Stimulated activated memory B cell treated with anti-CD40 and anti-IgM and Interleukin-4, amounts not matched to agents 10 μg/mL and 1 μg/mL and 100 μg/mL, for 72 hours (primary cell): ENCODE results near the gene AXIN1.

Experiments used
- ATAC-seq: fragments of 150-1000 bp; cut with Tn5 transposase; 2 replicates; pipeline ENCODE4 v1.10.0; 2021
- H3K27ac Mint-ChIP-seq: one replicate; pipeline ENCODE4 v1.8.0; 2022; ENCODE audit warnings: mild to moderate bottlenecking, mixed read lengths
- H3K27me3 Mint-ChIP-seq: one replicate; pipeline ENCODE4 v1.8.0; 2022; ENCODE audit warnings: mixed read lengths
- H3K36me3 Mint-ChIP-seq: one replicate; pipeline ENCODE4 v1.8.0; 2022; ENCODE audit warnings: mixed read lengths
- H3K4me1 Mint-ChIP-seq: one replicate; pipeline ENCODE4 v1.8.0; 2022; ENCODE audit warnings: mixed read lengths
- H3K4me3 Mint-ChIP-seq: one replicate; pipeline ENCODE4 v1.8.0; 2022; ENCODE audit warnings: mild to moderate bottlenecking, moderate library complexity, mixed read lengths
- H3K9me3 Mint-ChIP-seq: one replicate; pipeline ENCODE4 v1.8.0; 2022; ENCODE audit warnings: mixed read lengths

The AXIN1 gene

DNA sequence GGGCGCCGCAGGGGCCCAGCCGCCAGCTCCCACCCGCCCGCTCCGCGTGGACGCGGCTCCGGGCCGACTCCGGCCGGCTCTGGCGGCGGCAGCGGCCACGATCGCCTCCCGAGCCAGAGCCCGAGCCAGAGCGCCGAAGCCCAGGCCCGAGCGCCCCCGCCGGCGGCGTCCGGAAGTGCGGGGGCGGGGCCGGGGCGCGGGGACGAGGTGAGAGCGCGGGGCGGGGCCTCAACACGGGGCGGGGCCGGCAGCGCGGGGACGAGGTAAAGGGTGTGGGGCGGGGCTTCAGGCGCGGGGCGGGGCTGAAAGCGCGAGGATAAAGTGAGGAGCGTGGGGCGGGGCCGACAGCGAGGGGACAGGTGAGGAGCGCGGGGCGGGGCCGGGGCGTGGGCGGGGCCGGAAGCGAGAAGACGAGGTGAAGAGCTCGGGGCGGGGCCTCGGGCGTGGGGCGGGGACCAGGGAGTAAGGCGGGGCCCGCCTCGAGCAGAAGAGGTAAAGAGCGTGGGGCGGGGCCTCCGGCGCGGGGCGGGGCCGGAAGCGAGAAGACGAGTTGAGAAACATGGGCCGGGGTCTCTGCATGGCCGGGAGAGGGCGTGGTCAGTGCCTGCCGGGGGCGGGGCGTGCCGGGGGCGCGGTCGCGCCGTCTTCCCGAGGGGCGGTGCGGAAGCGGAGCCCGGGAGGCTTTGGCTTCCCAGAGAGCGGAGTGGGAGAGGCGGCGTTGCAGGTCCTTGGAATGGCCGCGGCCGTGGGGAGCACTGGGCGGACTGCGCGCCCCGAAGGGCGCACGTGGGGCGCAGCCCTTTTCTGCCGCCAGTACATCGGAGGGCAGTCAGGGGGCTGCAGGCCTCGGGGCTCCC lies at the start of gene AXIN1:
TSS of gene AXIN1 (minus strand) at position 177 of the 857 bp plus-strand sequence. CDS start 5,698 bp downstream, outside the sequence.
- ATAC-seq = peak; percentile 89
- Mint-ChIP-seq H3K4me1 (peaks cover 26% of the 10 kb centered on the region), H3K27ac (peak within 1 kb of the TSS; percentile 44), H3K4me3 (peak within 1 kb of the TSS; percentile 79), H3K9me3 (no peaks in the 10 kb centered on the region), H3K27me3 (no peaks in the 10 kb centered on the region), H3K36me3 (peaks cover under 1% of the 10 kb centered on the region)

GRCh38 chr16:401468-402348 lies 49.2 kb upstream of the AXIN1 start, which contains the start of gene DECR2:
TSS of gene DECR2 (plus strand) at chr16:401885. CDS start at chr16:401964, 79 bp downstream.
- H3K27ac Mint-ChIP-seq = peak within 1 kb of the TSS; percentile 96
- no peaks in the 10 kb centered on the region for H3K9me3 Mint-ChIP-seq
- peak within 1 kb of the TSS; percentile 91 for H3K4me3 Mint-ChIP-seq
- H3K27me3 Mint-ChIP-seq = no peaks in the 10 kb centered on the region
- peak; percentile 89 for ATAC-seq
- peaks cover 32% of the 10 kb centered on the region for H3K4me1 Mint-ChIP-seq
- H3K36me3 Mint-ChIP-seq = no peaks in the 10 kb centered on the region

DNA sequence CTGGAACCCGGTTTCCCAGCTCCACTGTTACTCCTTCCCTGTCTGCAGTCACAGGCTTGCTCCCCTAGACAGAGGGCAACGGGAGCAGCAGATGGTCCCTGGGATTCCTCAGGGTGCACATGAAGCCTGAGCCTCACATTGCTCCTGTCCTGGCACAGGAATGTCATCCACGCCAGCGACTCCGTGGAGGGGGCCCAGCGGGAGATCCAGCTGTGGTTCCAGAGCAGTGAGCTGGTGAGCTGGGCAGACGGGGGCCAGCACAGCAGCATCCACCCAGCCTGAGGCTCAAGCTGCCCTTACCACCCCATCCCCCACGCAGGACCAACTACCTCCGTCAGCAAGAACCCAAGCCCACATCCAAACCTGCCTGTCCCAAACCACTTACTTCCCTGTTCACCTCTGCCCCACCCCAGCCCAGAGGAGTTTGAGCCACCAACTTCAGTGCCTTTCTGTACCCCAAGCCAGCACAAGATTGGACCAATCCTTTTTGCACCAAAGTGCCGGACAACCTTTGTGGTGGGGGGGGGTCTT lies 47.6 kb upstream of the AXIN1 start:
- Mint-ChIP-seq H3K27me3 (no peaks in the 10 kb centered on the region), H3K9me3 (no peaks in the 10 kb centered on the region), H3K4me1 (peaks cover 41% of the 10 kb centered on the region), H3K4me3 (peak overlapping the region; percentile 91), H3K27ac (peak overlapping the region; percentile 96), H3K36me3 (no peaks in the 10 kb centered on the region)
- ATAC-seq = no peak

- Mint-ChIP-seq H3K9me3 (no peaks in the 10 kb centered on the region), H3K27me3 (no peaks in the 10 kb centered on the region), H3K4me1 (peaks cover 43% of the 10 kb centered on the region), H3K4me3 (peak overlapping the region; percentile 91), H3K36me3 (no peaks in the 10 kb centered on the region), H3K27ac (peak overlapping the region; percentile 96)
- ATAC-seq = no peak
These were observed 47.0 kb upstream of the AXIN1 start for GRCh38 chr16:399340-400019.

DNA sequence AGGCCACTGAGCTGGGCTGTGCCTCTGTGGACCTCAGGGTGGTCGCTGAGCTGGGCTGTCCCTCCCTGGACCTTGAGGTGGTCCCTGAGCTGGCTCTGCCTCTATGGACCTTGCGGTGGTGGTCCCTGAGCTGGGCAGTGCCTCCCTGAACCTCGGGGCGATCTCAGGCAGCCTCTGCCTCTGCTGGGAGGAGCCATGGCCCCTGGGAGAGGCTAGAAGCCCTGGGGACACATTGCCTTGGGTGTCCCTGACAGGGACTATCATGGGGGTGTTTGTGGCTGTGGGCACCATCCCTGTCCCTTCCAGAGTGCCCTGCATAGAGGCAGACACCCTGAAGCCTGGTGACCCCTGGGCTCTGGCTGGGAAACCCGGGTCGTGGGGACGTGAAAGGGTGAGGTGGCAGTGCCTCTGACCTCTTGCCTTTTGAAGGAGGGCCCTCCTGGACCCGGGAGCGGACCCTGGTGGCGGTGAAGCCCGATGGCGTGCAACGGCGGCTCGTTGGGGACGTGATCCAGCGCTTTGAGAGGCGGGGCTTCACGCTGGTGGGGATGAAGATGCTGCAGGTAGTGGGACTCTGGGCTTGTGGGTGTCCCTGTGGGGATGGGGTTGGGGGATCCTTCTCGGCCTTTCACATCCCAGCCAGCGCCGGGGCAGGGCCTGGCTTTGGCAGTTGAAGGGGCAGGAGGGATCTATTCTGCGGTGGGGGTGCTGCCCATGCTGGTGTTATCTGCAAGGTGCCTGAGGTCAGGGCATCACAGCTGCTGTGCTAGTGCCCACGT lies 46.2 kb upstream of the AXIN1 start:
- Mint-ChIP-seq H3K36me3 (no peaks in the 10 kb centered on the region), H3K9me3 (no peaks in the 10 kb centered on the region), H3K4me1 (peaks cover 43% of the 10 kb centered on the region), H3K27ac (peak overlapping the region; percentile 61), H3K4me3 (no peak overlapping the region), H3K27me3 (no peaks in the 10 kb centered on the region)
- no peak for ATAC-seq

GRCh38 chr16:397736-398332 lies 45.3 kb upstream of the AXIN1 start:
- Mint-ChIP-seq H3K4me1 (peaks cover 43% of the 10 kb centered on the region), H3K27me3 (no peaks in the 10 kb centered on the region), H3K27ac (peak overlapping the region; percentile 61), H3K4me3 (peak overlapping the region; percentile 71), H3K9me3 (no peaks in the 10 kb centered on the region), H3K36me3 (no peaks in the 10 kb centered on the region)
- no peak for ATAC-seq

- no peaks in the 10 kb centered on the region for H3K36me3 Mint-ChIP-seq
- peak within 1 kb of the TSS; percentile 74 for H3K4me3 Mint-ChIP-seq
- H3K27me3 Mint-ChIP-seq = no peaks in the 10 kb centered on the region
- no peaks in the 10 kb centered on the region for H3K9me3 Mint-ChIP-seq
- peaks cover 43% of the 10 kb centered on the region for H3K4me1 Mint-ChIP-seq
- ATAC-seq = peak; percentile 6
- peak within 1 kb of the TSS; percentile 61 for H3K27ac Mint-ChIP-seq
These were observed 44.7 kb upstream of the AXIN1 start, which contains the start of gene NME4 for GRCh38 chr16:397135-397661. TSS of gene NME4 (plus strand) at chr16:397199. CDS start at chr16:397223, 24 bp downstream.

DNA sequence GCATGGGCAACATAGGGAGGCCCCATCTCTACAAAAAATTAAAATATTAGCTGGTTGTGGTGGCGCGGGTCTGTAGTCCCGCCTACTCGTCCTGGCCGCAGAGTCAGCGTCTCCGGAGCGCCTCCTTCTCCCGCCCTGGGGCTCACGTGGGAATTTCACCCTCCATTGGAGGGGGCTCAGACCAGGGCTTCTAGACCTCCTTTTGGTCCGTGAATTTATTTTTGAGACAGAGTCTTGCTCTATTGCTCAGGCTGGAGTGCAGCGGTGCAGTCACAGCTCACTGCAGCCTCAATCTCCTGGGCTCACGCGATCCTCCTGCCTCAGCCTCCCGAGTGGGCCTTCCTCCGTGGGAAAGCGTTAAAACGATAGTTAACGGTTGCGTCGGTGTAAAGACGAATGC lies 44.1 kb upstream of the AXIN1 start:
- ATAC-seq = no peak
- Mint-ChIP-seq H3K4me1 (peaks cover 43% of the 10 kb centered on the region), H3K9me3 (no peaks in the 10 kb centered on the region), H3K27me3 (no peaks in the 10 kb centered on the region), H3K27ac (peak overlapping the region; percentile 32), H3K36me3 (no peaks in the 10 kb centered on the region), H3K4me3 (peak overlapping the region; percentile 74)

DNA sequence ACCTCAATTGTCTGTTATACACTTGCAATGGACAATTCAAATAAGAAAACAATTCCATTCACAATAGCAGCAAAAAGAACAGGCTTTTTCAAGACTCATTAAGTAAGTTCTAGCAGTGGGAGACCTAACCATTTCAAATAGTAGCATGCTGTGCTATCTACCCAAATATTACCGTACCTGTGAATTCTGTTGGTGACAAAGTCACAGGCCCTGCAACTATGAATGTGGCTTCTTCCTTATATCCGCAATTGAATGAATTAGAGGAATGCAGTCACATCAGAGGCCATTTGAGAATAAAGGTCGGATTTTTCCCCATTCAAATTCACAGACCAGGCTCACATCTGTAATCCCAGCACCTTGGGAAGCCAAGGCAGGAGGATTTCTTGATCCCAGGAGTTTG lies 43.7 kb upstream of the AXIN1 start:
- Mint-ChIP-seq H3K9me3 (no peaks in the 10 kb centered on the region), H3K4me1 (peaks cover 43% of the 10 kb centered on the region), H3K4me3 (peak overlapping the region; percentile 74), H3K36me3 (no peaks in the 10 kb centered on the region), H3K27ac (peak overlapping the region; percentile 32), H3K27me3 (no peaks in the 10 kb centered on the region)
- no peak for ATAC-seq

GRCh38 chr16:392450-393030 lies 40.0 kb upstream of the AXIN1 start:
- no peak for ATAC-seq
- no peak overlapping the region for H3K27ac Mint-ChIP-seq

DNA sequence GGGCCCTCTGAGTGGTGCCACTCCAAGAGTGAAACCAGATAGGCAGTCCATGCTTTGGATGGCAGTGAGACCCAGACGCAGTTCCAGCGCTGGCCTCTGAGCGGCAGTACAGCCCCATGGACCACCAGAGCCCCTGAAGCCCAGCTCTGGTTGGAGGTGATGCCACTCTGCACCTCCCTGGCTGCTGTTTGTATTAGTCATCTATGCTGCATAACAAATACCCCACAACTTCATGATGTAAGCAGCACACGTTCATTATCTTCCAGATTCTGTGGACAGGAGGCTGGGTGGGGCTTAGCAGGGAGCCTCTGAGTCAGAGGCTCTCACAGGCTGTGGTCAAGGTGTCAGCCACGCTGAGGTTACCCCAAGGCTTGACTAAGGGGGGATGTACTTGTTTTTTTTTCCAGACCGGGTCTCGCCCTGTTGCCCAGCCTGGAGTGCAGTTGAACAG lies 39.4 kb upstream of the AXIN1 start:
- peak; percentile 79 for ATAC-seq
- Mint-ChIP-seq H3K36me3 (no peaks in the 10 kb centered on the region), H3K9me3 (no peaks in the 10 kb centered on the region), H3K27ac (no peak overlapping the region), H3K4me3 (no peak overlapping the region), H3K27me3 (no peaks in the 10 kb centered on the region), H3K4me1 (peaks cover 13% of the 10 kb centered on the region)

More at GRCh38 chr16:392450-393030, 40.0 kb upstream of the AXIN1 start:
- Mint-ChIP-seq H3K9me3 (no peaks in the 10 kb centered on the region), H3K4me3 (no peak overlapping the region), H3K4me1 (peaks cover 13% of the 10 kb centered on the region), H3K27me3 (no peaks in the 10 kb centered on the region), H3K36me3 (no peaks in the 10 kb centered on the region)

DNA sequence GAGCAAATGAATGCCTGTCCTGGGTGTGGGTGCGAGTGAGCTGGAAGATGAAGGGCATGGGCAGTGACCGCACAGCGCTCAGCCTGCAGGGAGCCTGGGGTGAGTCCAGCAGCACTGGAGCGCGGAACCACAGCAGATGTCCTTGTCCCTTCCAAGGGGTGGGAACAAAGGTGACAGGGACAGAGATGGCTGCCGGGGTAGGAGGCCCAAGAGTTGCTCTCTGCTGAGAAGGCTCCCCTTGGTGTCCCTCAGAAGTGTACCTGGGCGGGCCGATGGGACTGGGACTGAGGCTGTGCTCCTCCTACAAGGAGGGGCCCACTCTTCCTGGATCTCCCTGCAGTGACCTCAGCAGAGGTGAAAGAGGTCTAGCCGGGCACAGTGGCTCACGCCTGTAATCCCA lies 36.8 kb upstream of the AXIN1 start:
- H3K9me3 Mint-ChIP-seq = no peaks in the 10 kb centered on the region
- H3K27ac Mint-ChIP-seq = no peak overlapping the region
- H3K4me3 Mint-ChIP-seq = no peak overlapping the region
- ATAC-seq = no peak
- no peaks in the 10 kb centered on the region for H3K27me3 Mint-ChIP-seq
- H3K4me1 Mint-ChIP-seq = peaks cover 11% of the 10 kb centered on the region
- H3K36me3 Mint-ChIP-seq = no peaks in the 10 kb centered on the region
